IMR-90 (cell line): ENCODE results near the gene RSBN1. TPM values are rescaled to one million over a fixed set of nuclear protein-coding genes. Genes with fewer than 3 reads are reported as not detected.

ENCODE experiments used
- ATAC-seq: fragments of 200-7000 bp; cut with Tn5 transposase; 2 replicates; pipeline ENCODE4 v1.9.1; 2020; ENCODE audit warnings: low read depth, mild to moderate bottlenecking, moderate library complexity
- BruUV-seq: library from RNA; stranded (reverse); fragments of 400-500 nt; replicated peaks from 2 replicates; lab custom pipeline; 2021; lab: Mats Ljungman, UMichigan
- CTCF ChIA-PET: fragments of 300-600 bp; formaldehyde crosslinking; extraction: SDS; loops from one replicate; lab custom pipeline; 2021; ENCODE audit warnings: antibody characterized with exemption; lab: Yijun Ruan, JAX
- POLR2A ChIA-PET: fragments of 300-600 bp; sonication (Branson Sonifier 250); formaldehyde crosslinking; loops from one replicate; lab custom pipeline; 2022; ENCODE audit warnings: antibody characterized with exemption; ENCODE audit not compliant: unreplicated experiment; lab: Charles Lee
- DNase-seq: peaks from one replicate; pipeline ENCODE4 v3.0.0; 2013
- H2AFZ ChIP-seq: replicated peaks from 2 replicates; pipeline ENCODE3; 2013; ENCODE audit warnings: low read length, mild to moderate bottlenecking; ENCODE audit not compliant: poor library complexity
- H2AK5ac ChIP-seq: 2 replicates; pipeline ENCODE4 v1.6.1; 2013; ENCODE audit warnings: low read depth, low read length, inconsistent platforms
- H2AK9ac ChIP-seq: replicated peaks from 2 replicates; pipeline ENCODE3; 2013; ENCODE audit warnings: mild to moderate bottlenecking, low read depth, low read length, moderate library complexity; ENCODE audit not compliant: poor library complexity
- H2BK120ac ChIP-seq: 2 replicates; pipeline ENCODE4 v1.6.1; 2013; ENCODE audit warnings: low read depth, low read length, inconsistent platforms
- H2BK15ac ChIP-seq: 3 replicates; pipeline ENCODE4 v1.6.1; 2013; ENCODE audit warnings: low read depth, low read length, inconsistent platforms
- H2BK20ac ChIP-seq: 2 replicates; pipeline ENCODE4 v1.6.1; 2013; ENCODE audit warnings: low read depth, mild to moderate bottlenecking, inconsistent platforms, low read length, moderate library complexity
- H2BK5ac ChIP-seq: 2 replicates; pipeline ENCODE4 v1.6.1; 2013; ENCODE audit warnings: mild to moderate bottlenecking, low read depth, low read length, inconsistent platforms; ENCODE audit not compliant: poor library complexity, severe bottlenecking
- H3K14ac ChIP-seq: replicated peaks from 2 replicates; pipeline ENCODE4 v1.6.1; 2013; ENCODE audit warnings: low read depth, low read length, inconsistent platforms
- H3K18ac ChIP-seq: 2 replicates; pipeline ENCODE4 v1.6.1; 2013; ENCODE audit warnings: low read depth, low read length, control low read depth
- H3K23ac ChIP-seq: 2 replicates; pipeline ENCODE4 v1.6.1; 2013; ENCODE audit warnings: low read depth, low read length, inconsistent platforms
- H3K27ac ChIP-seq: 2 replicates; pipeline ENCODE4 v1.5.1; 2013; ENCODE audit warnings: mild to moderate bottlenecking, control low read depth, low read length; ENCODE audit not compliant: insufficient read depth
- H3K27me3 ChIP-seq: 2 replicates; pipeline ENCODE4 v1.6.1; 2013; ENCODE audit warnings: low read length; ENCODE audit not compliant: control insufficient read depth, insufficient read depth
- H3K36me3 ChIP-seq: 2 replicates; pipeline ENCODE4 v1.6.1; 2013; ENCODE audit warnings: low read length, mixed read lengths; ENCODE audit not compliant: control insufficient read depth, insufficient read depth
- H3K4ac ChIP-seq: 2 replicates; pipeline ENCODE4 v1.6.1; 2013; ENCODE audit warnings: low read depth, low read length, inconsistent platforms
- H3K4me1 ChIP-seq: 2 replicates; pipeline ENCODE4 v1.6.1; 2013; ENCODE audit warnings: low read length, mixed read lengths; ENCODE audit not compliant: control insufficient read depth, insufficient read depth
- H3K4me2 ChIP-seq: 2 replicates; pipeline ENCODE4 v1.6.1; 2013; ENCODE audit warnings: low read depth, mild to moderate bottlenecking, control low read depth, low read length, moderate library complexity
- H3K4me3 ChIP-seq: 2 replicates; pipeline ENCODE4 v1.5.1; 2013; ENCODE audit warnings: low read depth, mild to moderate bottlenecking, control low read depth, low read length, moderate library complexity; ENCODE audit not compliant: insufficient read depth
- H3K56ac ChIP-seq: 2 replicates; pipeline ENCODE4 v1.6.1; 2013; ENCODE audit warnings: low read length, inconsistent platforms; ENCODE audit not compliant: insufficient read depth; ENCODE audit errors: extremely low read depth
- H3K79me1 ChIP-seq, 2 experiments: 2 replicates each; pipeline ENCODE4 v1.6.1; 2013; ENCODE audit warnings: low read length in 2 of 2, inconsistent platforms in 1 of 2, low read depth in 1 of 2
- H3K9ac ChIP-seq: 2 replicates; pipeline ENCODE4 v1.6.1; 2013; ENCODE audit warnings: low read depth, low read length, control low read depth
- H3K9me1 ChIP-seq: 2 replicates; pipeline ENCODE4 v1.6.1; 2013; ENCODE audit warnings: low read length, inconsistent platforms; ENCODE audit not compliant: insufficient read depth
- H3K9me3 ChIP-seq: 2 replicates; pipeline ENCODE4 v1.6.1; 2013; ENCODE audit warnings: low read length; ENCODE audit not compliant: control insufficient read depth, insufficient read depth
- H4K20me1 ChIP-seq: 2 replicates; pipeline ENCODE4 v1.6.1; 2013; ENCODE audit warnings: low read length, inconsistent platforms; ENCODE audit not compliant: insufficient read depth
- H4K5ac ChIP-seq: 2 replicates; pipeline ENCODE4 v1.6.1; 2013; ENCODE audit warnings: mild to moderate bottlenecking, low read depth, low read length, control low read depth
- H4K8ac ChIP-seq, 2 experiments: 2 replicates each; pipeline ENCODE4 v1.6.1; 2013; ENCODE audit warnings: low read depth in 2 of 2, low read length in 2 of 2, control low read depth in 1 of 2, inconsistent platforms in 1 of 2
- H4K91ac ChIP-seq: 2 replicates; pipeline ENCODE4 v1.6.1; 2013; ENCODE audit warnings: low read depth, low read length, inconsistent platforms; ENCODE audit not compliant: insufficient read depth
- CHD1 ChIP-seq: IDR thresholded peaks from 2 replicates; pipeline ENCODE4 v1.6.1; 2012; ENCODE audit warnings: low read depth, low read length, improper control_type of control experiment
- CTCF ChIP-seq: conservative IDR thresholded peaks from 2 replicates; pipeline ENCODE4 v1.5.1; 2012; ENCODE audit warnings: mild to moderate bottlenecking, low read depth, low read length, improper control_type of control experiment
- FOS ChIP-seq: fragments of 150-350 bp; IDR thresholded peaks from 2 replicates; pipeline ENCODE4 v1.6.1; 2016; ENCODE audit warnings: low read depth, low read length
- MAFK ChIP-seq: IDR thresholded peaks from 2 replicates; pipeline ENCODE4 v1.6.1; 2012; ENCODE audit warnings: low read depth, low read length, improper control_type of control experiment
- MXI1 ChIP-seq: IDR thresholded peaks from 2 replicates; pipeline ENCODE4 v1.6.1; 2012; ENCODE audit warnings: low read depth, mild to moderate bottlenecking, low read length, moderate library complexity, borderline replicate concordance
- NFE2L2 ChIP-seq: fragments of 150-350 bp; IDR thresholded peaks from 2 replicates; pipeline ENCODE4 v1.6.1; 2016; ENCODE audit warnings: low read depth, mild to moderate bottlenecking, low read length
- POLR2A ChIP-seq: IDR thresholded peaks from 2 replicates; pipeline ENCODE4 v1.6.1; 2012; ENCODE audit warnings: mild to moderate bottlenecking, low read depth, low read length
- RCOR1 ChIP-seq: IDR thresholded peaks from 2 replicates; pipeline ENCODE4 v1.6.1; 2012; ENCODE audit warnings: mild to moderate bottlenecking, low read length, improper control_type of control experiment; ENCODE audit not compliant: insufficient replicate concordance
- RFX5 ChIP-seq: IDR thresholded peaks from 2 replicates; pipeline ENCODE4 v1.8.0; 2012; ENCODE audit warnings: low read depth, mild to moderate bottlenecking, low read length, moderate library complexity
- SMC3 ChIP-seq: fragments of 150-350 bp; IDR thresholded peaks from 2 replicates; pipeline ENCODE4 v1.6.1; 2016; ENCODE audit warnings: low read depth, mild to moderate bottlenecking, antibody characterized with exemption, low read length, moderate library complexity
- USF2 ChIP-seq: fragments of 150-350 bp; IDR thresholded peaks from 2 replicates; pipeline ENCODE4 v1.6.1; 2017; ENCODE audit warnings: mild to moderate bottlenecking, antibody characterized with exemption, low read length, low read depth
- WGBS, 2 experiments: methylation state at CpG; one replicate each; pipeline versions ENCODE4 v1.1.5 to v1.1.7; 2013; ENCODE audit warnings: missing lambda C conversion rate in 2 of 2; ENCODE audit not compliant: insufficient read length in 1 of 2; ENCODE audit errors: extremely low coverage in 2 of 2; 5-methylcytosine and 5-hydroxymethylcytosine counted together
- dilution Hi-C: fragments of 300-500 bp; cut with HindIII; formaldehyde crosslinking; loops from one replicate; pipeline ENCODE4 v1.14.3; 2018; ENCODE audit warnings: low sequenced_read_pairs; ENCODE audit not compliant: unreplicated experiment
- in situ Hi-C: fragments of 300-500 bp; cut with MboI; formaldehyde crosslinking; loops from 3 replicates; pipeline ENCODE4 v1.14.3; 2019; ENCODE audit warnings: low sequenced_read_pairs, inconsistent platforms, mixed read lengths
- intact Hi-C: fragments of 100-400 bp; cut with micrococcal nuclease; formaldehyde crosslinking; loops from 2 replicates; pipeline ENCODE4 v1.10.0; 2022
- polyA plus RNA-seq, 3 experiments: library from polyadenylated mRNA; depleted of rRNA; stranded (reverse); fragments of >200 nt; gene quantifications; 2 replicates each; pipeline ENCODE4 v1.2.3, GENCODE V29; 2012; ENCODE audit warnings: low replicate concordance in 1 of 3
- total RNA-seq: library from RNA; depleted of rRNA; stranded (reverse); fragments of >200 nt; gene quantifications from 2 replicates; pipeline ENCODE4 v1.2.3, GENCODE V29; 2012

Gene RSBN1
- total and polyA plus RNA-seq, 2 of the 4 experiments (the other 2 are of a cell fraction) = 5.3 to 11.7 TPM

- Histone ChIP-seq H3K9me1 (peaks cover 14% of the 10 kb centered on the region), H3K9ac (no peak overlapping the region), H2AK5ac (no peak overlapping the region), H3K9me3 (no peaks in the 10 kb centered on the region), H2BK20ac (no peak overlapping the region), H2BK15ac (no peak overlapping the region), H4K91ac (no peak overlapping the region), H3K79me1 (peaks cover 21 to 41% of the 10 kb centered on the region in 2 experiments), H2BK120ac (no peak overlapping the region), H3K14ac (no peak overlapping the region), H3K36me3 (peaks cover 8% of the 10 kb centered on the region), H3K27me3 (no peaks in the 10 kb centered on the region), H4K20me1 (peaks cover 19% of the 10 kb centered on the region; the same call in 1 of the 2 replicates), H3K56ac (no peak overlapping the region), H3K18ac (no peak overlapping the region), H3K27ac (no peak overlapping the region), H2BK5ac (no peak overlapping the region), H2AFZ (no peak overlapping the region), H2AK9ac (no peak overlapping the region), H3K4me2 (no peak overlapping the region), H3K4me3 (no peak overlapping the region), H4K5ac (no peak overlapping the region), H3K4ac (no peak overlapping the region), H3K23ac (no peak overlapping the region), H3K4me1 (peaks cover 3% of the 10 kb centered on the region; the same call in 1 of the 2 replicates), H4K8ac (no peak overlapping the region)
- intact Hi-C loops (no loop called here), in situ Hi-C loops (no loop called here), dilution Hi-C loops (no loop called here)
- BruUV-seq = no TSS peak
- 100% methylated on average over 1 of the region's 4 CpGs; no CpG with 5 or more reads in 1 of the 2 experiments for WGBS, 2 experiments
- ChIA-PET POLR2A (no interaction called here), CTCF (no interaction called here)
- TF ChIP-seq MXI1 (no peak), USF2 (no peak), NFE2L2 (no peak), RFX5 (no peak), POLR2A (no peak), CHD1 (no peak), FOS (no peak), CTCF (no peak), SMC3 (no peak), RCOR1 (no peak), MAFK (no peak)
- DNase-seq (no peak), ATAC-seq (no peak)
These were observed 14.8 kb downstream of the RSBN1 start for GRCh38 chr1:113797472-113797871.
